SK-N-SH (cell line): ENCODE data around the gene AGGF1. TPM values are rescaled to one million over a fixed set of nuclear protein-coding genes. Genes with fewer than 3 reads are reported as not detected.
A peak's percentile ranks its signal among the peaks of the same experiment; 100 is the strongest.

Source experiments
- CTCF ChIA-PET: fragments of 300-600, 350-600 bp; formaldehyde crosslinking; extraction: SDS; loops from one replicate; lab custom pipeline; 2021; lab: Yijun Ruan, JAX
- POLR2A ChIA-PET: fragments of 350-600 bp; sonication (Branson Sonifier 250); formaldehyde crosslinking; extraction: SDS; loops from one replicate; lab custom pipeline; 2020; ENCODE audit warnings: antibody characterized with exemption, inconsistent platforms; lab: Yijun Ruan, JAX
- DNase-seq: peaks from one replicate; pipeline ENCODE4 v3.0.0; 2012
- H2AFZ ChIP-seq: fragments of 200-600 bp; sonication (generic); 2 replicates; pipeline ENCODE4 v1.8.1; 2016; ENCODE audit warnings: antibody characterized with exemption, mild to moderate bottlenecking, low read depth
- H3F3A ChIP-seq: fragments of 200-600 bp; sonication (generic); replicated peaks from 2 replicates; pipeline ENCODE3; 2016; ENCODE audit warnings: antibody characterized with exemption, mild to moderate bottlenecking; ENCODE audit not compliant: insufficient read depth
- H3K27ac ChIP-seq, 2 experiments: fragments of 200-500 bp in 1 of 2; fragments of 200-600 bp in 1 of 2; sonication (Bioruptor generic) in 1 of 2; sonication (generic), shearing (Covaris generic) in 1 of 2; 2 replicates each; pipeline versions ENCODE4 v1.5.1 to v1.6.1; 2014 to 2016; ENCODE audit warnings: low read depth in 2 of 2, inconsistent platforms in 1 of 2, low read length in 1 of 2, mild to moderate bottlenecking in 1 of 2, mixed read lengths in 1 of 2
- H3K27me3 ChIP-seq: fragments of 200-600 bp; sonication (generic), shearing (Covaris generic); 2 replicates; pipeline ENCODE4 v1.6.1; 2016; ENCODE audit warnings: mixed run types; ENCODE audit not compliant: insufficient read depth
- H3K36me3 ChIP-seq, 2 experiments: fragments of 200-500 bp in 1 of 2; fragments of 200-600 bp in 1 of 2; sonication (Bioruptor generic) in 1 of 2; sonication (generic) in 1 of 2; replicated peaks in 1 of 2; 2 replicates each; pipeline versions ENCODE3 to v1.5.1; 2014 to 2016; ENCODE audit warnings: low read length in 1 of 2, mild to moderate bottlenecking in 1 of 2; ENCODE audit not compliant: insufficient read depth in 2 of 2, control insufficient read depth in 1 of 2
- H3K4me1 ChIP-seq, 2 experiments: fragments of 200-500 bp in 1 of 2; fragments of 200-600 bp in 1 of 2; sonication (Bioruptor generic) in 1 of 2; sonication (generic), shearing (Covaris generic) in 1 of 2; 2 replicates each; pipeline versions ENCODE4 v1.5.1 to v1.6.1; 2014 to 2016; ENCODE audit warnings: low read depth in 1 of 2, low read length in 1 of 2, mixed run types in 1 of 2; ENCODE audit not compliant: insufficient read depth in 2 of 2, control insufficient read depth in 1 of 2
- H3K4me2 ChIP-seq: fragments of 200-600 bp; sonication (generic), shearing (Covaris generic); 2 replicates; pipeline ENCODE4 v1.6.1; 2017; ENCODE audit warnings: mixed run types
- H3K4me3 ChIP-seq, 2 experiments: fragments of 200-500 bp in 1 of 2; fragments of 200-600 bp in 1 of 2; sonication (Bioruptor generic) in 1 of 2; sonication (generic), shearing (Covaris generic) in 1 of 2; 2 replicates each; pipeline versions ENCODE4 v1.5.1 to v1.8.1; 2014 to 2016; ENCODE audit warnings: low read depth in 2 of 2, inconsistent platforms in 1 of 2, low read length in 1 of 2, mild to moderate bottlenecking in 1 of 2, mixed read lengths in 1 of 2, moderate library complexity in 1 of 2
- H3K79me2 ChIP-seq: fragments of 200-600 bp; sonication (generic); 2 replicates; pipeline ENCODE4 v1.8.1; 2017; ENCODE audit warnings: mild to moderate bottlenecking; ENCODE audit not compliant: insufficient read depth
- H3K9ac ChIP-seq: fragments of 200-600 bp; sonication (generic); 2 replicates; pipeline ENCODE4 v1.6.1; 2017; ENCODE audit warnings: mixed run types
- H3K9me2 ChIP-seq: fragments of 200-600 bp; sonication (generic); 2 replicates; pipeline ENCODE4 v1.6.1; 2017; ENCODE audit warnings: mixed run types
- H3K9me3 ChIP-seq: fragments of 200-600 bp; sonication (generic); 2 replicates; pipeline ENCODE4 v1.6.1; 2017; ENCODE audit warnings: mixed run types, mild to moderate bottlenecking, moderate library complexity
- H4K20me1 ChIP-seq: fragments of 200-600 bp; sonication (generic); 2 replicates; pipeline ENCODE4 v1.6.1; 2017; ENCODE audit warnings: mild to moderate bottlenecking, mixed run types; ENCODE audit not compliant: insufficient read depth
- FOSL2 ChIP-seq: IDR thresholded peaks from 2 replicates; pipeline ENCODE4 v1.4.0; 2012; ENCODE audit warnings: low read depth, mild to moderate bottlenecking, moderate library complexity, borderline replicate concordance
- FOXM1 ChIP-seq: IDR thresholded peaks from 2 replicates; pipeline ENCODE4 v1.4.0; 2012; ENCODE audit warnings: low read depth, mild to moderate bottlenecking
- GABPA ChIP-seq: IDR thresholded peaks from 2 replicates; pipeline ENCODE4 v1.4.0; 2012; ENCODE audit warnings: low read depth, mild to moderate bottlenecking
- JUND ChIP-seq: IDR thresholded peaks from 2 replicates; pipeline ENCODE4 v1.4.0; 2012
- MAX ChIP-seq: IDR thresholded peaks from 2 replicates; pipeline ENCODE4 v1.4.0; 2012; ENCODE audit warnings: low read depth
- PBX3 ChIP-seq: IDR thresholded peaks from 2 replicates; pipeline ENCODE4; 2012
- SMC3 ChIP-seq: IDR thresholded peaks from 2 replicates; pipeline ENCODE4 v1.6.1; 2012; ENCODE audit warnings: low read depth, low read length, improper control_type of control experiment
- WGBS: methylation state at CpG from one replicate; pipeline ENCODE4 v1.1.6; 2017; ENCODE audit warnings: low lambda C conversion rate; 5-methylcytosine and 5-hydroxymethylcytosine counted together
- polyA plus RNA-seq, 3 experiments: library from polyadenylated mRNA; depleted of rRNA; stranded (reverse); fragments of >200 nt; gene quantifications; 2 replicates each; pipeline ENCODE4 v1.2.3, GENCODE V29; 2012

The AGGF1 gene
- polyA plus RNA-seq, 1 of the 3 experiments (the other 2 are of a cell fraction), result 9.8 TPM

GRCh38 chr5:77095189-77095588, 65.0 kb downstream of the AGGF1 start:
- Histone ChIP-seq H4K20me1 (no peaks in the 10 kb centered on the region), H3K4me3 (no peak overlapping the region), H3K9me3 (no peaks in the 10 kb centered on the region), H3K4me1 (no peaks in the 10 kb centered on the region), H3K27ac (no peak overlapping the region), H3K36me3 (no peaks in the 10 kb centered on the region), H3K9ac (no peak overlapping the region), H3K9me2 (no peaks in the 10 kb centered on the region), H2AFZ (no peak overlapping the region), H3F3A (no peaks in the 10 kb centered on the region), H3K4me2 (no peak overlapping the region), H3K27me3 (no peaks in the 10 kb centered on the region), H3K79me2 (no peaks in the 10 kb centered on the region)
- ChIA-PET POLR2A (no interaction called here), CTCF (interaction anchor here (1.0 kb wide), 1 partner anchor 32 kb away, joined by 3 read pairs; no protein-coding TSS in a partner anchor)
- DNase-seq, result no peak
- TF ChIP-seq FOXM1 (no peak), MAX (no peak), GABPA (no peak)
- WGBS, result 79% methylated on average over 4 of the region's 4 CpGs

GRCh38 chr5:77101298-77101697, 71.1 kb downstream of the AGGF1 start:
- CTCF ChIA-PET, result no interaction called here
- POLR2A ChIA-PET, result no interaction called here
- no peaks in the 10 kb centered on the region for H3K4me1 ChIP-seq
- H3K9ac ChIP-seq, result no peak overlapping the region
- H3F3A ChIP-seq, result no peaks in the 10 kb centered on the region
- no peak for DNase-seq
- H3K9me2 ChIP-seq, result no peaks in the 10 kb centered on the region
- 94% methylated on average over 4 of the region's 4 CpGs for WGBS
- TF ChIP-seq SMC3, result no peak
- TF ChIP-seq JUND, result peak; percentile 26; the same call in 1 of the 2 replicates
- TF ChIP-seq PBX3, result peak; percentile 11; the same call in 1 of the 2 replicates
- peak; percentile 50; the same call in 1 of the 2 replicates for TF ChIP-seq FOSL2
- no peaks in the 10 kb centered on the region for H3K9me3 ChIP-seq
- H3K27ac ChIP-seq, result no peak overlapping the region
- H3K27me3 ChIP-seq, result no peaks in the 10 kb centered on the region
- H3K36me3 ChIP-seq, result no peaks in the 10 kb centered on the region
- no peaks in the 10 kb centered on the region for H4K20me1 ChIP-seq
- H3K79me2 ChIP-seq, result no peaks in the 10 kb centered on the region
- H3K4me2 ChIP-seq, result no peak overlapping the region
- H2AFZ ChIP-seq, result no peak overlapping the region
- no peak overlapping the region for H3K4me3 ChIP-seq

GRCh38 chr5:77102549-77102948, 72.3 kb downstream of the AGGF1 start:
- POLR2A ChIA-PET, result no interaction called here
- Histone ChIP-seq H2AFZ (no peak overlapping the region), H3K4me2 (no peak overlapping the region), H3K9me2 (no peaks in the 10 kb centered on the region), H3K27me3 (no peaks in the 10 kb centered on the region), H3K79me2 (no peaks in the 10 kb centered on the region), H4K20me1 (no peaks in the 10 kb centered on the region), H3K36me3 (no peaks in the 10 kb centered on the region), H3K4me1 (no peaks in the 10 kb centered on the region), H3K9me3 (no peaks in the 10 kb centered on the region), H3F3A (no peaks in the 10 kb centered on the region), H3K9ac (no peak overlapping the region), H3K4me3 (no peak overlapping the region), H3K27ac (no peak overlapping the region)
- CTCF ChIA-PET, result interaction anchor here (1.0 kb wide), 2 partner anchors 24 to 390 kb away, joined by 3 to 5 read pairs; partner anchors contain the start of gene WDR41
- 99% methylated on average over 6 of the region's 7 CpGs for WGBS
- no peak for TF ChIP-seq MAX
- no peak for DNase-seq
